GM12865 (cell line): ENCODE data around the gene SP7.
"Not testable (repeated sequence)": the region's sequence is repeated elsewhere in the genome, so short reads cannot be mapped to it uniquely, and the experiment has no call there.

Source experiments
- DNase-seq: peaks from one replicate; pipeline ENCODE4 v3.0.0; 2010; ENCODE audit warnings: low read depth
- H3K4me3 ChIP-seq: 2 replicates; pipeline ENCODE4 v1.5.1; 2011; ENCODE audit warnings: mild to moderate bottlenecking, low read depth, low read length, control low read depth
- TF ChIP-seq, protein P1 (sequence below): IDR thresholded peaks from 2 replicates; pipeline ENCODE4 v1.5.1; 2011; ENCODE audit warnings: low read length, control low read depth, low read depth, inconsistent platforms; ENCODE audit not compliant: insufficient read depth; ENCODE audit errors: missing control alignments

Gene SP7

DNA sequence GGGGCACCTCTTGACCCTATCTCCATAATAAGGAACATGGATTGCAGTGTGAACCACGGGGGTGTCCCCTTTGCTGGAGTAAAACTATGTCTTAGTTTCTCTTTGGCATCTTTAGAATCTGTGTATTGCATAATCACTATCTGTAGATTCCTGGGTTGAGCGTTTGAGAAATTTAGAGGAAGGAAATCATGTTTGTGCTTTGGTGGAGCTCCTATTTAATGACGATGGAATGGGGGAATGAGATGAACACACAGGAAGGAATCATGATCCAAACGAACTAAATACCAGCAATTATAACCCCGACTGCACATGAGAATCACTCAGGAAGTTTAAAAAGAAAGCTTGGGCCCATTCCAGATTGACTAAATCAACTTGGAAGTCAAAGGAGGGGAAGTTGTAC is 38.0 kb downstream of the SP7 start:
- no peak overlapping the region for H3K4me3 ChIP-seq
- TF ChIP-seq, protein P1, sequence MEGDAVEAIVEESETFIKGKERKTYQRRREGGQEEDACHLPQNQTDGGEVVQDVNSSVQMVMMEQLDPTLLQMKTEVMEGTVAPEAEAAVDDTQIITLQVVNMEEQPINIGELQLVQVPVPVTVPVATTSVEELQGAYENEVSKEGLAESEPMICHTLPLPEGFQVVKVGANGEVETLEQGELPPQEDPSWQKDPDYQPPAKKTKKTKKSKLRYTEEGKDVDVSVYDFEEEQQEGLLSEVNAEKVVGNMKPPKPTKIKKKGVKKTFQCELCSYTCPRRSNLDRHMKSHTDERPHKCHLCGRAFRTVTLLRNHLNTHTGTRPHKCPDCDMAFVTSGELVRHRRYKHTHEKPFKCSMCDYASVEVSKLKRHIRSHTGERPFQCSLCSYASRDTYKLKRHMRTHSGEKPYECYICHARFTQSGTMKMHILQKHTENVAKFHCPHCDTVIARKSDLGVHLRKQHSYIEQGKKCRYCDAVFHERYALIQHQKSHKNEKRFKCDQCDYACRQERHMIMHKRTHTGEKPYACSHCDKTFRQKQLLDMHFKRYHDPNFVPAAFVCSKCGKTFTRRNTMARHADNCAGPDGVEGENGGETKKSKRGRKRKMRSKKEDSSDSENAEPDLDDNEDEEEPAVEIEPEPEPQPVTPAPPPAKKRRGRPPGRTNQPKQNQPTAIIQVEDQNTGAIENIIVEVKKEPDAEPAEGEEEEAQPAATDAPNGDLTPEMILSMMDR = no peak
- DNase-seq = no peak

DNA sequence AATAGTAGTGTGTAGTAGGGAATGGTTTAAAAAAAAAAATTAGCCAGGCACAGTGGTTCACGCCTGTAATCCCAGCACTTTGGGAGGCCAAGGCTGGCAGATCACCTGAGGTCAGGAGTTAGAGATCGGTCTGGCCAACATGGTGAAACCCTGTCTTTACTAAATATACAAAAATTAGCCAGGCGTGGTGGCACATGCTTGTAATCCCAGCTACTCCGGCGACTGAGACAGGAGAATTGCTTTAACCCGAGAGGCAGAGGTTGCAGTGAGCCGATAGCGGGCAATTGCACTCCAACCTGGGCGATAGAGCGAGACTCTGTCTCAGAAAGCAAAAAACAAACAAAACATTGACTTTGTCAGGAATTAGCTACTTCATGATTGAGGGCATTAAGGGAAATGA is 39.0 kb downstream of the SP7 start:
- H3K4me3 ChIP-seq = not testable (repeated sequence)

DNA sequence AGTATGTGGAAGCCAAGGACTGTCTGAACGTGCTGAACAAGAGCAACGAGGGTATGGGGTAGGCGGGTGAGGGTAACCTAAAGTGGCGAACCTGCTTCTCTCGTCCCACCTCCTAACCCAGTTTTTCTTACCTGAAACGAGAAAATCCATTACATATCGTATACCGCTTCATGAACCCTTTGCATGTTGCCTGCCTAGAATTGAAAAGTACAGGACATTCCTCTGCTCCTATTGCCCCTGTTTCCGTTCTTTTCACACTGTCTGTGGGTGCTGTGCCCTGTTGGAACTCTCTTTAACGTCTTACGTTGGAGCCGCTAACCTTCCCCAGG is 40.3 kb downstream of the SP7 start:
- no peak for DNase-seq
- TF ChIP-seq, protein P1 = no peak
- H3K4me3 ChIP-seq = peak overlapping the region; percentile 96

More for the DNA sequence above, 39.0 kb downstream of the SP7 start:
- not testable (repeated sequence) for DNase-seq

DNA sequence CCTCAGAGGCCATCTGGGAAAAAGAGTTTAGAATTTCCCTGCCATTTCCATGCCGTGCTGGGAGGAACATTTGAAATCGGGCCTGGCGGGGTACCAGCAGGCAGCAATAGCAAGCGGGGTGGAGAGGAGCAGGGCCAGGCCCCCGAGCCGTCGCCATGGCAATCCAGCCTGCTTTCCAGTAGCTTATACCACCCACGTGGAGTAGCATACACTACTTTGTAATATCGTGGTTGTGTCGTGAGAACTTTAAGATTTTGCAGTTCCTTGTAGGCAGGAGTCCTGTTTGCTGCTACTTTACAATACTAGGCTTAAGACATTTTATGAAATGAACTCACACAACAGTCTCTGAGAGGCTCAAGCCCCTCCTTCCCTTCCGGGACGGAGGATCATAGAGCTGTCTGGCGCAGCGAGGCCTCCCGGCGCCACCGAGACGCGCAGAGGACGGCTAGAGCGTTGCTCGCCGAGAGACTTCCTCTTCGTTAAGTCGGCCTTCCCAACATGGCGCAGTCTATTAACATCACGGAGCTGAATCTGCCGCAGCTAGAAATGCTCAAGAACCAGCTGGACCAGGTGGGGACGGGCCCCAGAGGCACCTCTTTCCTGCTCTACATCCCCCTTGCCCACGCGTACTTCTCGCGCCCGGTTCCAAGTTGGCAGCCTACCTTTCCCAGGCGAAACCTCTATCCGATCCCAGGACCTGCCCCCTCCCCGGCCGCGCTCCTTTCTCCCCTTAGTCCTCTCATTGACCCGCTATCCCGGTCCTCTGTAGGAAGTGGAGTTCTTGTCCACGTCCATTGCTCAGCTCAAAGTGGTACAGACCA is 40.9 kb downstream of the SP7 start, which contains the start of gene PFDN5:
TSS of gene PFDN5 (plus strand) at position 473 of the 821 bp plus-strand sequence. CDS start at position 499, 26 bp downstream.
- DNase-seq = peak; percentile 95
- TF ChIP-seq, protein P1 = no peak

DNA sequence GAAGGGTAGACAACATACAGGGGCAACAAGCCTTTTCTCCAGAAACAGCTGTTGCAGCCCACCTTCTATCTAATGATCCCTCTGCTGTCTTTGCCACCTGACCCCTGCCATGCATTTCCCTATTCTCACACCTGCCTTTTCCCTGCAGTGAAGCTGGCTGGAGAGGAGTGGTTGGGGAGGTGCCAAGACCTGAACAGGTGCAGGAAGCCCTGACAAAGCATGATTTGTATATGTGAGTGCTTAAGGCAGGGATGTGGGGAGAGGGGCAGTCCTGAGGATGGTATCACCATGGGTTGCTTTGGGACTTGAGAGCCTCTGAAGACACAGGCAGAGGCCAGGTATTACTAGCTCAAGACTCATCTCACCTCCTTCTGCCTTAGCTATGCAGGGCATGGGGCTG is 43.7 kb downstream of the SP7 start:
- no peak for DNase-seq
- TF ChIP-seq, protein P1 = no peak
- H3K4me3 ChIP-seq = no peak overlapping the region

More for the DNA sequence above, 40.9 kb downstream of the SP7 start, which contains the start of gene PFDN5:
- peak within 1 kb of the TSS; percentile 96 for H3K4me3 ChIP-seq

DNA sequence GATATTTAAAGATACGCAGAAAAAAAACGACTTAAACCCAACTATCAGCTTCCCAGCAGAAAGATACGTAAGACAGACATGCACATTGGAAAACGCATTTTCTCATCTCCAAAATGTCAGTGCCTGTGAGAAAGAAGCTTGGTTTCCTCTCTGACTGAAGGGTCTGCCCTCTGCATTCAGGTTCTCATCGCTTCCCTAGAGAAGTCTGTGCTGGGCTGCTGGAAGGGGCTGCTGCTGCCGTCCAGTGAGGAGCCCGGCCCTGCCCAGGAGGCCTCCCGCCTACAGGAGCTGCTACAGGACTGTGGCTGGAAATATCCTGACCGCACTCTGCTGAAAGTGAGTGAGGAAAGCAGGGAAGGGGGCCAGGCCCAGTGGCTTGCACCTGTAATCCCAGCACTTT is 45.5 kb downstream of the SP7 start:
- DNase-seq = no peak
- no peak overlapping the region for H3K4me3 ChIP-seq
- TF ChIP-seq, protein P1 = no peak

DNA sequence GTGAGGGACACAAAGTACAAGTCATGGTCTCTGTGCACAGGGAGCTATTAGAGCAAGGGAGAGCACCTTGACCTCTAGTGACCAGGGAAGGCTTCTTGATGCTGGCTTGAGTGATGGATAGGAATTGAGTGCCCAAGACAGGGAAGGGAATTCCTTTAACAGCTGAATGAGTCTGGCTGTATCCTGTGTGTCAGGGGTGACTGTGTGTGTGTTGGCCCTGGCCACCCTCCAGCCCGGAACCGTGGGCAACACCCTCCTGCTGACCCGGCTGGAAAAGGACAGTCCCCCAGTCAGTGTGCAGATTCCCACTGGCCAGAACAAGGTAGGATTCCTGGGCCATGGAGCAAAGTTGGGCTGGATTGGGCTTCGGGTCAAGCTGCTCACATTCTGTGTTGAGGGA is 46.3 kb downstream of the SP7 start:
- no peak for DNase-seq
- TF ChIP-seq, protein P1 = no peak
- H3K4me3 ChIP-seq = no peak overlapping the region
